SK-N-SH (cell line): ENCODE results near the gene METAP1. TPM values are rescaled to one million over a fixed set of nuclear protein-coding genes. Genes with fewer than 3 reads are reported as not detected.

ENCODE experiments used
- CTCF ChIA-PET: fragments of 300-600, 350-600 bp; formaldehyde crosslinking; extraction: SDS; loops from one replicate; lab custom pipeline; 2021; lab: Yijun Ruan, JAX
- POLR2A ChIA-PET: fragments of 350-600 bp; sonication (Branson Sonifier 250); formaldehyde crosslinking; extraction: SDS; loops from one replicate; lab custom pipeline; 2020; ENCODE audit warnings: antibody characterized with exemption, inconsistent platforms; lab: Yijun Ruan, JAX
- DNase-seq: peaks from one replicate; pipeline ENCODE4 v3.0.0; 2012
- H2AFZ ChIP-seq: fragments of 200-600 bp; sonication (generic); 2 replicates; pipeline ENCODE4 v1.8.1; 2016; ENCODE audit warnings: antibody characterized with exemption, mild to moderate bottlenecking, low read depth
- H3F3A ChIP-seq: fragments of 200-600 bp; sonication (generic); replicated peaks from 2 replicates; pipeline ENCODE3; 2016; ENCODE audit warnings: antibody characterized with exemption, mild to moderate bottlenecking; ENCODE audit not compliant: insufficient read depth
- H3K27ac ChIP-seq, 2 experiments: fragments of 200-500 bp in 1 of 2; fragments of 200-600 bp in 1 of 2; sonication (Bioruptor generic) in 1 of 2; sonication (generic), shearing (Covaris generic) in 1 of 2; 2 replicates each; pipeline versions ENCODE4 v1.5.1 to v1.6.1; 2014 to 2016; ENCODE audit warnings: low read depth in 2 of 2, inconsistent platforms in 1 of 2, low read length in 1 of 2, mild to moderate bottlenecking in 1 of 2, mixed read lengths in 1 of 2
- H3K27me3 ChIP-seq: fragments of 200-600 bp; sonication (generic), shearing (Covaris generic); 2 replicates; pipeline ENCODE4 v1.6.1; 2016; ENCODE audit warnings: mixed run types; ENCODE audit not compliant: insufficient read depth
- H3K36me3 ChIP-seq, 2 experiments: fragments of 200-500 bp in 1 of 2; fragments of 200-600 bp in 1 of 2; sonication (Bioruptor generic) in 1 of 2; sonication (generic) in 1 of 2; replicated peaks in 1 of 2; 2 replicates each; pipeline versions ENCODE3 to v1.5.1; 2014 to 2016; ENCODE audit warnings: low read length in 1 of 2, mild to moderate bottlenecking in 1 of 2; ENCODE audit not compliant: insufficient read depth in 2 of 2, control insufficient read depth in 1 of 2
- H3K4me1 ChIP-seq, 2 experiments: fragments of 200-500 bp in 1 of 2; fragments of 200-600 bp in 1 of 2; sonication (Bioruptor generic) in 1 of 2; sonication (generic), shearing (Covaris generic) in 1 of 2; 2 replicates each; pipeline versions ENCODE4 v1.5.1 to v1.6.1; 2014 to 2016; ENCODE audit warnings: low read depth in 1 of 2, low read length in 1 of 2, mixed run types in 1 of 2; ENCODE audit not compliant: insufficient read depth in 2 of 2, control insufficient read depth in 1 of 2
- H3K4me2 ChIP-seq: fragments of 200-600 bp; sonication (generic), shearing (Covaris generic); 2 replicates; pipeline ENCODE4 v1.6.1; 2017; ENCODE audit warnings: mixed run types
- H3K4me3 ChIP-seq, 2 experiments: fragments of 200-500 bp in 1 of 2; fragments of 200-600 bp in 1 of 2; sonication (Bioruptor generic) in 1 of 2; sonication (generic), shearing (Covaris generic) in 1 of 2; 2 replicates each; pipeline versions ENCODE4 v1.5.1 to v1.8.1; 2014 to 2016; ENCODE audit warnings: low read depth in 2 of 2, inconsistent platforms in 1 of 2, low read length in 1 of 2, mild to moderate bottlenecking in 1 of 2, mixed read lengths in 1 of 2, moderate library complexity in 1 of 2
- H3K79me2 ChIP-seq: fragments of 200-600 bp; sonication (generic); 2 replicates; pipeline ENCODE4 v1.8.1; 2017; ENCODE audit warnings: mild to moderate bottlenecking; ENCODE audit not compliant: insufficient read depth
- H3K9ac ChIP-seq: fragments of 200-600 bp; sonication (generic); 2 replicates; pipeline ENCODE4 v1.6.1; 2017; ENCODE audit warnings: mixed run types
- H3K9me2 ChIP-seq: fragments of 200-600 bp; sonication (generic); 2 replicates; pipeline ENCODE4 v1.6.1; 2017; ENCODE audit warnings: mixed run types
- H3K9me3 ChIP-seq: fragments of 200-600 bp; sonication (generic); 2 replicates; pipeline ENCODE4 v1.6.1; 2017; ENCODE audit warnings: mixed run types, mild to moderate bottlenecking, moderate library complexity
- H4K20me1 ChIP-seq: fragments of 200-600 bp; sonication (generic); 2 replicates; pipeline ENCODE4 v1.6.1; 2017; ENCODE audit warnings: mild to moderate bottlenecking, mixed run types; ENCODE audit not compliant: insufficient read depth
- CHD2 ChIP-seq: fragments of 150-350 bp; IDR thresholded peaks from 2 replicates; pipeline ENCODE4 v1.6.1; 2018; ENCODE audit warnings: low read length; ENCODE audit not compliant: partially characterized antibody
- ELF1 ChIP-seq: IDR thresholded peaks from 2 replicates; pipeline ENCODE4 v1.4.0; 2012
- EZH2phosphoT487 ChIP-seq: fragments of 200-600 bp; sonication (generic); IDR thresholded peaks from 2 replicates; pipeline ENCODE4 v1.6.1; 2017; ENCODE audit warnings: low read depth, mixed run types, mild to moderate bottlenecking, antibody characterized with exemption, moderate library complexity, borderline replicate concordance
- FOSL2 ChIP-seq: IDR thresholded peaks from 2 replicates; pipeline ENCODE4 v1.4.0; 2012; ENCODE audit warnings: low read depth, mild to moderate bottlenecking, moderate library complexity, borderline replicate concordance
- FOXM1 ChIP-seq: IDR thresholded peaks from 2 replicates; pipeline ENCODE4 v1.4.0; 2012; ENCODE audit warnings: low read depth, mild to moderate bottlenecking
- GABPA ChIP-seq: IDR thresholded peaks from 2 replicates; pipeline ENCODE4 v1.4.0; 2012; ENCODE audit warnings: low read depth, mild to moderate bottlenecking
- GATA2 ChIP-seq: sonication (generic); formaldehyde crosslinking; IDR thresholded peaks from 2 replicates; pipeline ENCODE4 v1.5.0; 2020; ENCODE audit warnings: mild to moderate bottlenecking, missing genetic modification reagents
- MXI1 ChIP-seq: IDR thresholded peaks from 2 replicates; pipeline ENCODE4 v1.6.1; 2012; ENCODE audit warnings: mild to moderate bottlenecking, low read depth, low read length, improper control_type of control experiment
- NRF1 ChIP-seq: IDR thresholded peaks from 2 replicates; pipeline ENCODE4 v1.6.1; 2012; ENCODE audit warnings: low read depth, mild to moderate bottlenecking, low read length
- RAD21 ChIP-seq: IDR thresholded peaks from 2 replicates; pipeline ENCODE4 v1.6.1; 2012; ENCODE audit warnings: mild to moderate bottlenecking, low read length
- RCOR1 ChIP-seq: fragments of 150-350 bp; IDR thresholded peaks from 2 replicates; pipeline ENCODE4 v1.6.1; 2017; ENCODE audit warnings: antibody characterized with exemption, low read length
- RFX5 ChIP-seq: IDR thresholded peaks from 2 replicates; pipeline ENCODE4 v1.6.1; 2012; ENCODE audit warnings: mild to moderate bottlenecking, improper control_type of control experiment, low read length
- TAF1 ChIP-seq: IDR thresholded peaks from 2 replicates; pipeline ENCODE4 v1.6.1; 2012; ENCODE audit warnings: low read depth, mild to moderate bottlenecking, low read length, moderate library complexity, borderline replicate concordance
- TCF12 ChIP-seq: IDR thresholded peaks from 2 replicates; pipeline ENCODE4 v1.4.0; 2012
- YY1 ChIP-seq: IDR thresholded peaks from 2 replicates; pipeline ENCODE4 v1.4.0; 2012; ENCODE audit warnings: low read depth, mild to moderate bottlenecking
- WGBS: methylation state at CpG from one replicate; pipeline ENCODE4 v1.1.6; 2017; ENCODE audit warnings: low lambda C conversion rate; 5-methylcytosine and 5-hydroxymethylcytosine counted together
- polyA plus RNA-seq, 3 experiments: library from polyadenylated mRNA; depleted of rRNA; stranded (reverse); fragments of >200 nt; gene quantifications; 2 replicates each; pipeline ENCODE4 v1.2.3, GENCODE V29; 2012
- TF ChIP-seq, protein P1 (sequence below): IDR thresholded peaks from 2 replicates; pipeline ENCODE4 v1.6.1; 2012; ENCODE audit warnings: mild to moderate bottlenecking, low read depth, low read length, moderate library complexity
- TF ChIP-seq, protein P2 (sequence below): fragments of 150-350 bp; IDR thresholded peaks from 2 replicates; pipeline ENCODE4 v1.6.1; 2016; ENCODE audit warnings: mild to moderate bottlenecking, low read depth, low read length
- TF ChIP-seq, protein P3 (sequence below): IDR thresholded peaks from 2 replicates; pipeline ENCODE4; 2012
- TF ChIP-seq, protein P4 (sequence below): IDR thresholded peaks from 2 replicates; pipeline ENCODE4 v1.4.0; 2012; ENCODE audit warnings: low read depth, borderline replicate concordance
- TF ChIP-seq, protein P5 (sequence below): IDR thresholded peaks from 2 replicates; pipeline ENCODE4 v1.4.0; 2012; ENCODE audit warnings: low read depth, borderline replicate concordance
- TF ChIP-seq, protein P6 (sequence below): fragments of 150-350 bp; IDR thresholded peaks from 2 replicates; pipeline ENCODE4 v1.6.1; 2017; ENCODE audit warnings: antibody characterized with exemption, low read length, low read depth, borderline replicate concordance

Gene METAP1
- polyA plus RNA-seq, 1 of the 3 experiments (the other 2 are of a cell fraction): 41.0 TPM

DNA sequence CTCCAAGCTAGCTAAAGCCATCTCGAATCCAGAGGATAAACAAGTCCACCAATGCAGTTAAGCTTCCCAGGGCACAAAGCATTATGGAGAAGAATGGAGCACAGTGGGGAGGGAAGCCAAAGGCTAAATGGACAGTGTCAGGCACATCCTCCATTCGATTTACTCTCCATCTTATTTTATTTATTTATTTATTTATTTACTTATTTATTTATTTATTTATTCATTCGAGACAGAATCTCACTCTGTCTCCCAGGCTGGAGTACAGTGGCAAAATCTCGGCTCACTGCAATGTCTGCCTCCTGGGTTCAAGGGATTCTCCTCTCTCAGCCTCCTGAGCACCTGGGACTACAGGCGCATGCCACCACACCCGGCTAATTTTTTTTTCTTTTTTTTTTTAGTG, 40.3 kb upstream of the METAP1 start (continued):
- TF ChIP-seq, protein P1, sequence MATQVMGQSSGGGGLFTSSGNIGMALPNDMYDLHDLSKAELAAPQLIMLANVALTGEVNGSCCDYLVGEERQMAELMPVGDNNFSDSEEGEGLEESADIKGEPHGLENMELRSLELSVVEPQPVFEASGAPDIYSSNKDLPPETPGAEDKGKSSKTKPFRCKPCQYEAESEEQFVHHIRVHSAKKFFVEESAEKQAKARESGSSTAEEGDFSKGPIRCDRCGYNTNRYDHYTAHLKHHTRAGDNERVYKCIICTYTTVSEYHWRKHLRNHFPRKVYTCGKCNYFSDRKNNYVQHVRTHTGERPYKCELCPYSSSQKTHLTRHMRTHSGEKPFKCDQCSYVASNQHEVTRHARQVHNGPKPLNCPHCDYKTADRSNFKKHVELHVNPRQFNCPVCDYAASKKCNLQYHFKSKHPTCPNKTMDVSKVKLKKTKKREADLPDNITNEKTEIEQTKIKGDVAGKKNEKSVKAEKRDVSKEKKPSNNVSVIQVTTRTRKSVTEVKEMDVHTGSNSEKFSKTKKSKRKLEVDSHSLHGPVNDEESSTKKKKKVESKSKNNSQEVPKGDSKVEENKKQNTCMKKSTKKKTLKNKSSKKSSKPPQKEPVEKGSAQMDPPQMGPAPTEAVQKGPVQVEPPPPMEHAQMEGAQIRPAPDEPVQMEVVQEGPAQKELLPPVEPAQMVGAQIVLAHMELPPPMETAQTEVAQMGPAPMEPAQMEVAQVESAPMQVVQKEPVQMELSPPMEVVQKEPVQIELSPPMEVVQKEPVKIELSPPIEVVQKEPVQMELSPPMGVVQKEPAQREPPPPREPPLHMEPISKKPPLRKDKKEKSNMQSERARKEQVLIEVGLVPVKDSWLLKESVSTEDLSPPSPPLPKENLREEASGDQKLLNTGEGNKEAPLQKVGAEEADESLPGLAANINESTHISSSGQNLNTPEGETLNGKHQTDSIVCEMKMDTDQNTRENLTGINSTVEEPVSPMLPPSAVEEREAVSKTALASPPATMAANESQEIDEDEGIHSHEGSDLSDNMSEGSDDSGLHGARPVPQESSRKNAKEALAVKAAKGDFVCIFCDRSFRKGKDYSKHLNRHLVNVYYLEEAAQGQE: no peak
- no peak for TF ChIP-seq RCOR1
- no peak for TF ChIP-seq YY1
- TF ChIP-seq GATA2 (CRISPR knock-in tag): no peak
- TF ChIP-seq GABPA: no peak
- TF ChIP-seq, protein P2, sequence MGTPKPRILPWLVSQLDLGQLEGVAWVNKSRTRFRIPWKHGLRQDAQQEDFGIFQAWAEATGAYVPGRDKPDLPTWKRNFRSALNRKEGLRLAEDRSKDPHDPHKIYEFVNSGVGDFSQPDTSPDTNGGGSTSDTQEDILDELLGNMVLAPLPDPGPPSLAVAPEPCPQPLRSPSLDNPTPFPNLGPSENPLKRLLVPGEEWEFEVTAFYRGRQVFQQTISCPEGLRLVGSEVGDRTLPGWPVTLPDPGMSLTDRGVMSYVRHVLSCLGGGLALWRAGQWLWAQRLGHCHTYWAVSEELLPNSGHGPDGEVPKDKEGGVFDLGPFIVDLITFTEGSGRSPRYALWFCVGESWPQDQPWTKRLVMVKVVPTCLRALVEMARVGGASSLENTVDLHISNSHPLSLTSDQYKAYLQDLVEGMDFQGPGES: no peak
- TF ChIP-seq, protein P3, sequence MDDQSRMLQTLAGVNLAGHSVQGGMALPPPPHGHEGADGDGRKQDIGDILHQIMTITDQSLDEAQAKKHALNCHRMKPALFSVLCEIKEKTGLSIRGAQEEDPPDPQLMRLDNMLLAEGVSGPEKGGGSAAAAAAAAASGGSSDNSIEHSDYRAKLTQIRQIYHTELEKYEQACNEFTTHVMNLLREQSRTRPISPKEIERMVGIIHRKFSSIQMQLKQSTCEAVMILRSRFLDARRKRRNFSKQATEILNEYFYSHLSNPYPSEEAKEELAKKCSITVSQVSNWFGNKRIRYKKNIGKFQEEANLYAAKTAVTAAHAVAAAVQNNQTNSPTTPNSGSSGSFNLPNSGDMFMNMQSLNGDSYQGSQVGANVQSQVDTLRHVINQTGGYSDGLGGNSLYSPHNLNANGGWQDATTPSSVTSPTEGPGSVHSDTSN: no peak
- TF ChIP-seq TAF1: no peak
- TF ChIP-seq, protein P4, sequence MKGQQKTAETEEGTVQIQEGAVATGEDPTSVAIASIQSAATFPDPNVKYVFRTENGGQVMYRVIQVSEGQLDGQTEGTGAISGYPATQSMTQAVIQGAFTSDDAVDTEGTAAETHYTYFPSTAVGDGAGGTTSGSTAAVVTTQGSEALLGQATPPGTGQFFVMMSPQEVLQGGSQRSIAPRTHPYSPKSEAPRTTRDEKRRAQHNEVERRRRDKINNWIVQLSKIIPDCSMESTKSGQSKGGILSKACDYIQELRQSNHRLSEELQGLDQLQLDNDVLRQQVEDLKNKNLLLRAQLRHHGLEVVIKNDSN: no peak
- no peak for TF ChIP-seq RFX5
- TF ChIP-seq FOXM1: no peak
- TF ChIP-seq RAD21: no peak

DNA sequence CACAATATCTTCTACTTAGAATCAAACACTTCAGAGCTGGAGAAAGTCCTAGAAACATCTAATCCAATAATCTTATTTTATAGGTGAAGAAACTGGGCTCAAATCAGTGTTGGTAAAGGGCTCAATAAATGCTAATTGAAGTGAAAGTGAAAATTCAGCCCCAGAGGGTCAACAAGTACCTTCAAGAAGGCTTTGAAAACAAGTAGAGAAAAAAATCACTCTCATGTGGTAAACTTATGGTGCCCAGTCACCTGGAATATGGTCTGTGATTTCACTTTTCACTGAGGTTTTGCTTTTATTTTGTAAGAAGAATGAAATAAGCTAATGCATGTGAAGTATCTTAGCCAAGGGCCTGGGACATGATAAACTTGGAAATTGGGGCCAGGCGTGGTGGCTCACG, 37.5 kb upstream of the METAP1 start:
- no peak overlapping the region for H3K27ac ChIP-seq
- no peaks in the 10 kb centered on the region for H3K4me1 ChIP-seq
- CTCF ChIA-PET: no interaction called here
- no peaks in the 10 kb centered on the region for H4K20me1 ChIP-seq
- no peaks in the 10 kb centered on the region for H3K9me2 ChIP-seq
- 0 out of 2 replicates have a peak overlapping the region, but pooled peaks have one; percentile 35 for H2AFZ ChIP-seq
- WGBS: 94% methylated on average over 2 of the region's 2 CpGs
- no peak for DNase-seq
- no peak overlapping the region for H3K4me3 ChIP-seq
- TF ChIP-seq MXI1 (no peak), CHD2 (no peak), ELF1 (no peak), FOSL2 (no peak), TCF12 (no peak), GABPA (no peak), NRF1 (no peak), EZH2phosphoT487 (no peak), YY1 (no peak)
- TF ChIP-seq, protein P5, sequence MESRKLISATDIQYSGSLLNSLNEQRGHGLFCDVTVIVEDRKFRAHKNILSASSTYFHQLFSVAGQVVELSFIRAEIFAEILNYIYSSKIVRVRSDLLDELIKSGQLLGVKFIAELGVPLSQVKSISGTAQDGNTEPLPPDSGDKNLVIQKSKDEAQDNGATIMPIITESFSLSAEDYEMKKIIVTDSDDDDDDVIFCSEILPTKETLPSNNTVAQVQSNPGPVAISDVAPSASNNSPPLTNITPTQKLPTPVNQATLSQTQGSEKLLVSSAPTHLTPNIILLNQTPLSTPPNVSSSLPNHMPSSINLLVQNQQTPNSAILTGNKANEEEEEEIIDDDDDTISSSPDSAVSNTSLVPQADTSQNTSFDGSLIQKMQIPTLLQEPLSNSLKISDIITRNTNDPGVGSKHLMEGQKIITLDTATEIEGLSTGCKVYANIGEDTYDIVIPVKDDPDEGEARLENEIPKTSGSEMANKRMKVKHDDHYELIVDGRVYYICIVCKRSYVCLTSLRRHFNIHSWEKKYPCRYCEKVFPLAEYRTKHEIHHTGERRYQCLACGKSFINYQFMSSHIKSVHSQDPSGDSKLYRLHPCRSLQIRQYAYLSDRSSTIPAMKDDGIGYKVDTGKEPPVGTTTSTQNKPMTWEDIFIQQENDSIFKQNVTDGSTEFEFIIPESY: no peak
- TF ChIP-seq, protein P6, sequence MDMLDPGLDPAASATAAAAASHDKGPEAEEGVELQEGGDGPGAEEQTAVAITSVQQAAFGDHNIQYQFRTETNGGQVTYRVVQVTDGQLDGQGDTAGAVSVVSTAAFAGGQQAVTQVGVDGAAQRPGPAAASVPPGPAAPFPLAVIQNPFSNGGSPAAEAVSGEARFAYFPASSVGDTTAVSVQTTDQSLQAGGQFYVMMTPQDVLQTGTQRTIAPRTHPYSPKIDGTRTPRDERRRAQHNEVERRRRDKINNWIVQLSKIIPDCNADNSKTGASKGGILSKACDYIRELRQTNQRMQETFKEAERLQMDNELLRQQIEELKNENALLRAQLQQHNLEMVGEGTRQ: no peak
- TF ChIP-seq, protein P2: no peak
- H3F3A ChIP-seq: no peaks in the 10 kb centered on the region
- POLR2A ChIA-PET: no interaction called here
- no peaks in the 10 kb centered on the region for H3K27me3 ChIP-seq
- no peaks in the 10 kb centered on the region for H3K36me3 ChIP-seq
- no peak overlapping the region for H3K9ac ChIP-seq
- no peaks in the 10 kb centered on the region for H3K79me2 ChIP-seq
- no peaks in the 10 kb centered on the region for H3K9me3 ChIP-seq
- no peak overlapping the region for H3K4me2 ChIP-seq
